IPS DF 4.7 (cell line): Measurements from ENCODE around the gene P2RY2.
"Not testable (repeated sequence)": the region's sequence is repeated elsewhere in the genome, so short reads cannot be mapped to it uniquely, and the experiment has no call there.

Source experiments
- DNase-seq: peaks from one replicate; pipeline ENCODE4 v3.0.0-alpha.2; 2013; ENCODE audit warnings: low spot score; ENCODE audit errors: extremely low read depth

P2RY2 gene

DNA sequence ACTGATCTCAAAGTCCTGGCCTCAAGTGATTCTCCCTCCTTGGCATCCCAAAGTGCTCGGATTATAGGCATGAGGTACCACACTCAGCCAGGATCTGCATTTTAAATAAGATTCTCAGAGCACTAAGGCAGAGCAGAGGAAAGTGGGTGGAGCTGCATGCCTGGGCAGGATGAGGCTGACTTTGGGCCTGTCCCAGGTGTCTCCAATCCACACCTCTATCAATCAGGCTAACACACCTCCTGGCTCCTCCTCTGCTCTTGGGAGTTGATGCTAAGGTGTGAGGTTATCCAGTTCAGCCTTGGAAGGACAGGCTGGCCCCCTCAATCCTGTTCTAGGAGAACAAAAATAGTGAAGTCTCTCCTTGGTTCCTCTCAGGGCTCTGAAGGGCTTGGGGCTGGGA lies 30.2 kb upstream of the P2RY2 start:
- peak; percentile 22 for DNase-seq

DNA sequence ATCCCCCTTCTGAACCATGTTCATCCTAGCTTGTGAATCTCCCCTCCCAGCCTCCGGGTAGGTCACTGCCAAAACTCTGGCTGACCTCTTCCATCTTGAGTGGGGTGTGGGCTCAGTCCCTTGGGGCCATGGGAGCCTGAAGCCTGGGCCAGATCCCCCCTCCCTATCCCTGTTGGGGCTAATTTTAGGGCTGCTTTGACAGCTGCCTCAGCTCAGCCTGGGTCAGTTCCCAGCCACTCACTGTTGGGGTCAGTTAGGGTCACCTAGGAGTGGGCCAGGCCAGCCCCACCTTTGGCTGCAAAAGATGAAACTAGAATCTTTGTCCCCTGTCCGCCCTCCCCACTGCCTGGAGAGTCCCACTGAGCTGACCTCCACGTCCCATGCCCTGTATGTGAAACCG lies 29.8 kb upstream of the P2RY2 start:
- no peak for DNase-seq

DNA sequence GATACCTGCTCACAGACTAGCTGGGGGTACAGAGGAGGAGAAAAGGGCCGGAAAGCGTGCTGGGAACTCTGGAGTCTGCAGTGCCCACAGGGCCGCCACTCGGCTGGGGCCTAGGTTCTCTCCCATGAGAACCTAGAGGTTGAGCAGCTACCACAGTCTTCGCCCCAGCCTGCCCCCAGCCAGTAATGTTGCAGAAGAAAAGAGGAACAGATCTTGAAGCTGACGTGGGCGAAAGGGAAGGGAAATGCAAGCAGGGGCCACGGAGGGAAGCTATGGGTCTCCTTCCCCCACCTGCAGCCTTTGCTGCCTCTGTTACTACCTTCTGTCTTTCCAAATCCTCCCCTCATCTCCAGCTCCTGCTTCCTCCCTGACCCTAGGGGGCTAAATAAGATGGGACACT lies 28.8 kb upstream of the P2RY2 start:
- no peak for DNase-seq

DNA sequence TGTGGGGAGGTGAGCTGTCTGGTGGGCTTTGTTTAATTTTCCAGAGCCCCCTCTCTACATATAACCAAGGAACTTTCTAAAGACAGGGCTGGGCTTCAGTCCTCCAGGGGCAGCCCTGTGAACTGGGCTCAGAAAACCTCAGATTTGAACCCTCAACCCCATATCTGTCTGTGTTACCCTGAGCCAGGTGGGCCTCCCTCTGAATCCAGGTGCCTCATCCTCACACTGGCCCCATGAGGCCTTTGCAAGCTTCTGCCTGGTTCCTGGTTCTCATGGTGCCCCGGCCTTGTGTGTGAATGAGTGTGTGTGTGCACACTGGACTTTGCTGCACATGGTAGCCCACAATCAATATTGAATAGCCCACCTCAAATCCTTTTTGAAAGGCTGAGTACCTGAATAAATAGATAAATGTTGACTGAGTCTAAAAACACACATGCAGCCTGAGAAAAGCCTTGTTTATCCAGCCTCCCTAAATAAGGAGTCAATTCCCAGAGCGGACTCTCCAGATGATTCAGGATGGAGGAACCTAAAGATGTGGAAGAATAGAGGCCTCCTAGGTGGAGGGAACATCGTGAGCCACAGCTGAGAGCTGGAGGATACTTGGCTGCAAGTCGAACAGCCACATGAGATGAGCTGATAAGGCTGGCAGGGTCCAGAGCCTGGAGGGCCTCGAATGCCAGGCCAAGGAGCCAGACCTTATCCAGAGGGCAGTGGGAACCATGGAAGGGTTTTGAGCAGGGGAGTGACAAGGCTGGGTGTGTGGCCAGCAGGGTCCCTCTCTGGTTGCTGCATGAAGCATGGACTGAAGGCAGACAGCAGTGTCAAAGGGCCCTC lies 28.1 kb upstream of the P2RY2 start:
- DNase-seq, result no peak

DNA sequence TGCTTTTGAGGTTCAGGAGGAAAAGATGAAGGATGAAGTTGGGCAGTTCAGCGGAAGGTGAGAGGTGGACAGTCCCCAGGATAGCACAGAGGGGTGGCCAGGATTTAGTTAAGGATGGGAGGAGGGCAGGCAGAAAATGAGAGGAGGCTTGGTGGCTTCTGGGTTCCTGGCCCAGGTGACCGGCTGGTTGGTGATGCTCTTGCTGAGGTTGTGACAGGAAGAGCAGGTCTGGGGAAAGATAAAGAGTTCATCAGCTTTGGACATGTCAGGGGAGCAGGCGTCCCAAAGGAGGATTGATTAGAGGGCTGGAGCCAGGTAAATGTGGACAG lies 27.6 kb upstream of the P2RY2 start:
- no peak for DNase-seq

DNA sequence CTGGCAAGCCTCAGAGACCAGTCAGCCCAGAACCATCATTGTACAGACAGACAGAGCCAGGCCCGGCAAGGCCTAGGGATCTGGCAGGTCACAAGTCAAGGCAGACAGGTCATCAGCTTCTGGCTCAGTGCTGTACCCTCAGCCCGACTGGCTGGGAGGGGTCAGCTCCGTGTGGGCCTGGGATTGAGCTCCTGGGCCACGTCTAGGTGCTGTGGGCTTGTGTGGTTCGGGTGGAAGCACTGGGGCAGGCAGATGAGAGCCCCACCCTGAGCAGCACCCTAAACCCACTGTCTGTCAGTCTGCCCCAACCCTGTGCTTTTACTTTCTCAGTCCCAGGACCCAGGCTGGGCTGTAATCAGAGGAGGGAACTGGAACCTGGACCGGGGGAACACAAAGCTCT lies 26.9 kb upstream of the P2RY2 start:
- no peak for DNase-seq

DNA sequence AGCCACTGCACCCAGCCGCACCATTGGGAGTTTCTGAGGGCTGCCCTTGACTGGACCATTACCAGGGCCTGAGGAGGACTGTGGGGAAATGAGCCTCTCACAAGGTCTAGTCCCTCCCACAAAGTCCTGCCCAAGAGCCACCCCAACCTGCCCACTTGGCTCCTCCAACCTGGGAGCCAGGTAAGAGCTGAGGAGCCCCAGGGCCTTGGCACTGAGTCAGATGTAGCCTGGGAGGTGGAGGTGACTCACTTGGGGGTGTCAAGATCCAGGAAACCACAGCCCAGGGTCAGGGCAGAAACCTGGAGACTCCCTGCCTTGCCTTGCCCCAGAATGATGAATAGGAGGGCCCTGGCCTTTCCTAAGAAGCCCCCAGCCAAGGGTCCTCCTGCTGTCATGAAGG lies 25.8 kb upstream of the P2RY2 start:
- no peak for DNase-seq

DNA sequence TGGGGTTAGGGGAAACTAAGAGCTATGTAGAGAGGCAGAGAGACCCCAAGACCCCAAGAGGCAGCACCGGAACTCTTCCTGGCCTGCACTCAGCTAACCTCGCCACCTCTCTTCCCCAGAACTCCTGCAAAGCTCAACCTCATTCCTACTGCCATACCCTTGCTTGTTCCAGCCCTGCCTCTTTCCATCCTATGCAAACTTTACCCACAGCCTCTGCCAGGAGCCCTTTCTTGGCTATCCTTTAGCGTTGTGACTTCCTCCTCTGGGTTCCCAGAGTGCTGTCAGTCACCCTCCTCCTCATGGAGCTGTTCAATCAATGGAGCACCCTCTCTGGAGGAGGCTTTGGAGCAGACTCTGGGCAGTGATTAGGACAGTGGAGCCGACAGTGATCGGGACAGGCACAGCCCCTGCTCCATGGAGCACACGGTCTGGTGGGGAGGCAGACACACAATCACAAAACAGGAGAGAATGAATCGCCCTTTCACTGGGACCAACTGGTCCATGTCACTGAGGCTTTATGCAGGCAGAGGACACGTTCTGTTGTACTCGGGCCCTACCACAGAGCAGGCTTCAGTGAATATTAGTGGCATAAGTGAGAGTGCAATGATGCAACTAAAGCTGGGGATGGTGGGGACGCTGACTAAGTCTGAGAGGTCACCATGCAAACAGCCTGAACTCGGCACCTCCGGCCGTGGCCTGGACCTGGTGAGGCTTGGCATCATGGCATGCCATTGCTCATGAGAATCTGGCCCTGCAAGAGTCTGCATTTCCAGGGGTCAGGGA lies 24.6 kb upstream of the P2RY2 start:
- no peak for DNase-seq

DNA sequence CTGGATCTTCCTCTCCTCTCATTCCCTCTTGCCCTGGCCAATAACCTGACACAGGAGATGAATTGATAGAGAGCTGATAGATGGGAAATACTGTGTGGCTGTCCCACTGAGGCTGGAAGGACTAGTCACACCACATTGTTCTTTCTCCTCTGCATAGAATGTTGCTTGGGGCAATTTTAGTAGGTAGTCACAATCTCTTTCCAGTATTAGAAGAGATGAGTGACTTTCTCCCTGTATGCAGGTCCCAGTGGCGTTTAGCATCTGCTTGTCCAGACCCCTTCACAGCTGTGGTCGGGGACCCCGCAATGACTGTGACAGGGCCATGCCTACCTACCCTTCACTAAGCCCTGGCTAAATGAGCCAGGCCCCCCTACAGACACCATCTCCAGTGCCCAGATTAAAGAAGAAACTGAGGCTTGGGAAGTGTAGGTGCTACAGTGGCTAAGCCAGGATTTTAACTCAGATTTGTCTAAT lies 24.0 kb upstream of the P2RY2 start:
- no peak for DNase-seq

DNA sequence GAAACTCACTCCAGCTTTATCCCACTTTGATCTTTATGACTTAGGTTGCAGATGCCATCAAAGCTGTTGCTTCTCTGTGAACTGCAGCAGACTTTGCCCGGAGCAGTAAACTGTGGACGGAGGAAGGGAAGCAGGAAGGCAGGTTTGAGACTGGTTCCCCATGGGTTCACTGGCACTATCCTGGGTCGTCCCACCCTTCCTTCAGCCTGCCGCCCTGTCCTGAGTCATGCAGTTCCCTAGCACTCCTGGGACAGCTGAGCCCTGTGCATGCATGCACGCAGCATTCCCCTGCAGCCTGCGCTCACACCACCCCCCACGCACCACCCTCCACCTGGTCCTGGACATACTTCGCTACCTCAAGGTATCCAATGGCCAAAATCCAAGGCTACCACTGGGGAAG lies 23.5 kb upstream of the P2RY2 start:
- no peak for DNase-seq

DNA sequence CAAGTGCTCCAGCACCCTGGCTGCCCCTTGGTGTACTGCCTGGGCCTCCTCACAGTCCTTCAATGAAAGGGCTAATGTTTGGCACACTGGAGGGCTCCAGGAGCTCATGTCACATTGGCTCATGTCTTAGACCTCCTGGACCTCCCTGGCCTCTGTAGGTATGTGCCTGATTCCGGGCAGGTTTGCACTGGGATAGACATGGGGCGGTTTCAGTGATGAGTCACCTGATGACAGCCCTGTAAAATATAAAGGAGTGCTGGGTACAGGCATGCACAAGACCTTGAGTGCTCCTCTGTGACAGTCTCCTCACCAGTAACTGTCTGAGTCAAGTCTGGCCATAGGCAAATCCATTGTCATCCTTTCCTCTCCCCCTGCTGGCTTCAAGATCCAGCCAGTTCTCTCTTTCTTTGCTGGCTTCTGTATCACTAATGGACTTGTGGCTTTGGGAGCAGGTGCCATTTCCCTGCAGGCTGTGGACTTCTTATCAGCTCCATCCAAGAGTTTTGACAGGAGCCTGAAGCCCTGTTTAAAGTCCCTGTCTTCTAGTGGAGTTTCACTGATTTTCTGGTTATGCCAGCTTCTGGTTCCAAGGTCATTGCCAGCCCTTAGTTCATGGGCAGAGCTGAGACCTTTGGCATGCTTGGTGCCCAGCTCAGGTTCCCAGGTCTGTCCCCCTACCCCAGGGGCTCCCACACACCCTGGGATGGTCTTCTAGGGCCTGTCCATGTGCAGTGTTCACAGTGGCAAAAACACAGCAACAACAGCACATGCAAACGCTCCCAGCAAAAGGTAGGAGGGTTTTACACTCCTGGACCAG lies 22.7 kb upstream of the P2RY2 start:
- DNase-seq, result no peak

DNA sequence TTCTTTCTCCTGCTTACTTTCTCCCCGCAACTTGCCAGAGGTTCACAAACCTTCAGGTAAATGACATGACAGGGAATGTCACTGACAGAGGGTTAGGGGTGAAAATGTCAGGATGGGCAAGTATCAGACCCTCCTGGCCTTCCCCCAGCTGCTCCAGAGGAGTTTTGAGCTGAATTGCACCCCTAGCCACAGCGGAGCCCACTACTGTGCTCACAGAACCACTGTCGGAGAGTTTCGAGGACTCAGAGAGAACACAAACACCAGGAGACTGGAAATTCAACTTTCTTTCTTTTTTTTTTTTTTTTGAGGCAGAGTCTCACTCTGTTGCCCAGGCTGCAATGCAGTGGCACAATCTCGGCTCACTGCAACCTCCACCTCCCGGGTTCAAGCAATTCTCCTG lies 21.5 kb upstream of the P2RY2 start:
- DNase-seq, result no peak

DNA sequence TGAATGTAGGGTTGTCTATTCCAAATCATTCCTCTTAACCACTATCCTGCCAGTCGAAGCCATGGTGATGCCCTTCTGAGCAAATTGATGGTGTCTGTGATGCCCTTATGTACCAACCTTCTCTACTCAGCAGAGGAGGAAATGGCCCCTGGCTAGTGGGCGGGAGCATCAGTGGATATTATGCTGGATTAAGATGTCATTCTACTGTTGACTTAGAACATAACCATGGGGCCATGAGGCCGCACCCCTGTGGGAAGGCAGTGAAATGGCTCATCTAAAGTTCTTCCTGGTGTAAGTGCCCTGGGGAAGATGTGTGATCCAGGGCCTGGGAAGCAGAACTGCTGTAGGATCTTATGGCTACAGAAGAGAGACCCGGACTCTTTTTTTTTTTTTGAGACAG lies 20.7 kb upstream of the P2RY2 start:
- DNase-seq, result no peak

DNA sequence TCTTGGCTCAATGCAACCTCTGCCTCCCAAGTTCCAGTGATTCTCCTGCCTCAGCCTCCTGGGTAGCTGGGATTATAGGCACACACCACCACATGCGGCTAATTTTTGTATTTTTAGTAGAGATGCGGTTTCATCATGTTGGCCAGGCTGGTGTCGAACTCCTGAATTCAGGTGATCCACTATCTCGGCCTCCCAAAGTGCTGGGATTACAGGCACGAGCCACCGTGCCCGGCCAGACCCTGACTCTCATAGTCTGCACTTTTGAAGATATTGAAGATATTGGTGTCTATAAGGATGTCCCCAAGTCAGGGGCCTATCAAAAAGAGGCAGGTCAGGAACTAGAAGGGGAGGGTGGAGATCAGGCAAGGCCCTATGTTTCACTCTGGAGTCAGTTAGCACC lies 20.3 kb upstream of the P2RY2 start:
- DNase-seq, result not testable (repeated sequence)

DNA sequence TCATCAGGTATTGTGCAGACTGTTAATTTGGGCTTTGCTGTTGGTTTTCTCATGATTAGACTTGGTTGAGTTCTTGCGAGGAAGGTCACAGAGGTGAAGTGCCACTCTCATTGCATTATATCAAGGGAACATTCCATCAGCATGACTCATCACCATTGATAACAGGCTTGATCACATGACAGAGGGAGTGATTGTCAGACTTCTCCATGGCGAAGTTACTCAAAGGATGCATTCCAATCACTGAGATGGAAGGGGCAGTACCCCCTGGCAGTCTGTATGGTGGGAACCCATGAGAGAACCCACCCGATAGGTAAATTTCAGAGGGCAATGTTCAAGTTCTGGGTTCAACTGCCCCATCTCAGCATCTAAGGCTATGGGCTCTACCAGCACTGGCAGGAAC lies 19.4 kb upstream of the P2RY2 start:
- peak; percentile 68 for DNase-seq

DNA sequence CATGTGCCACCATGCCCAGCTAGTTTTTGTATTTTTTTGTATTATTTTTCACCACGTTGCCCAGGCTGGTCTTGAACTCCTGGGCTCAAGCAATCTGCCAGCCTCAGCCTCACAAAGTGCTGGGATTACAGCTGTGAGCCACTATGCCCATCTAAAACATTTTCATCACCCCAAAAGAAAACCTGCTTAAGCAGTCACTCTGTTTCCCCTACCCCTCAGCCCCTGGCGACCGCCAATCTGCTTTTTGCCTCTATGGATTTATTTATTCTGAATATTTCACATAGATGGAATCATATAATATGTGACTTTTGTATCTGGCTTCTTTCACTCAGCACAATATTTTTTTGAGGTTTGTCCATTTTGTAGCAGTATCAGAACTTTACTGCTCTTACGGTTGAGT lies 18.6 kb upstream of the P2RY2 start:
- DNase-seq, result no peak

DNA sequence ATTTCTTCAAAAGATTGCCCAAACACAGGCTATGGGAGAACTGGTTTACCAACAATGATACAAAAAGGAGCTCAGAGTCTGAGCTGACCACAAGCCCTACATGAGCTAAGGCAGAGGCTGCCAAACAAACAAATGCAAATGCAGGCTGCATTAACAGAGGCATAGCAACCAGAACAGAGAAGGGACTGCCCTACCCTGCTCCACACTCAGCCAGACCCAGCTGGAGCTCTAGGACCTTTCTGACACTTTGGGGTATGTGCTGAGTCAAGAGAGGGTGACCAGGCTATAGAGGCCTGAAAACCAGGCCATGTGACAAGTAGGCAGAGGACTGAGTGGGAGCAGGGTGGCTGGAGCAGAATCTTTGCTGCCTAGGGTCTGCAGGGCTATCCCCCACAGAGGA lies 17.8 kb upstream of the P2RY2 start:
- no peak for DNase-seq

DNA sequence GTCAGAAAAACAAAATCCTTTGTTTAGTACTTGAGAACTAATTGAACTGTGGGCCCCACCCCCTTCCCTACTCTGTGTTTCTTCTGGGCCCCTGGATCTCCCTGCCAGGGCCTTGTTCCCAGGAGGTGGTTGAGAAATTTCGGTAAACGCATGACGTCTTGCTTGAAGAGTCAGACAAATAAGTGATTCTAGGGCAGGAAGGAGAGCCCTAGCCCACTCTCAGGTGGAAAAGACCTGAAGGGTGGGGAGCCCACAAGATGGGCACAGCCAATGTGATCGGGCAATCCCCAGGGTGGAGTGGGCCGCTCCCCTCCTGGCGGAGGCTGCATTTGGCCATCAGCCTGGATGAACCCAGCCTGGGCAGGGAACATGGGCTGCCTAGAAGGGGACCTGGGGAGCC lies 16.8 kb upstream of the P2RY2 start:
- DNase-seq, result no peak

DNA sequence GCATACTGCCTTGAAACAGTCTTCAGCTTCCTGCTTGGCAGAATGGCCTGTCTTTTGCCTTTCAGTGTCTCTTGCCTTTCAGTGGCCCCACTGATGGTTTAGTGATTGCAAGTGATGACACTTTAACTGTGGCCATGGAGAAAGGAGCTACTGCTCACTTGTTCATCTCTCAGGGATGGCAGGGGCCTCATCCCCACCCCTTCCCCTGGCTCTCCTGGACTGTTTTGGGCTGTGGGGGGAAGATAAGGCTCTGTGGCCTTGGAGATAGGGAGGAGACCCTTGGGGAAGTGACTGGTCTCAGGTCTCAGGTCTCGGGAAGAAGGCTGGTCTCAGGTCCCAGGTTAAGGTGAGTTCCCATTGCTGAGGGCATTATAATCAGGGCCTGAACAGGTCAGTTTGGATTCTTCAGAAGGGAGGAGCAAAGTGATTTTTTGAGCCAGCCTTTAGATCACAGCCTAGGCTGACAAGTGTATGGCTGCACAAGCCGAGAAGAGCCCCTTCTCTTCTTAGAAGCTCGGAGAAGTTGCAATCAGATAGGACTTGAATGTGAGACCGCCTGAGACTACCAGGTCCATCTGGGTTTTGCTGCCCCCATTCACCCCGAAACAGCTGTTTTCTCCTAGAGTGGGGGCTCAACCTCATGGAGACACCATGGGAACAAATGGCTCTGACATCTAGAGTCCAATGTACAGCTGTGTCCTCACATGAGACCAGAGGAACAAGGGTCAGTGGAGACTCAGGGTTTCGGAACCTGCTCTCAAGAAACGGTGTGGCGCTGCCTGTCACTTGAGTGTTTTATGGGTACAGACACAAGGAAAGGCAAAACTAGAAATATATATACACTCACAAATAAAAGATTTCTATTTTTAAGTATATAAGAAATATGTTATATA lies 15.9 kb upstream of the P2RY2 start:
- DNase-seq, result no peak

DNA sequence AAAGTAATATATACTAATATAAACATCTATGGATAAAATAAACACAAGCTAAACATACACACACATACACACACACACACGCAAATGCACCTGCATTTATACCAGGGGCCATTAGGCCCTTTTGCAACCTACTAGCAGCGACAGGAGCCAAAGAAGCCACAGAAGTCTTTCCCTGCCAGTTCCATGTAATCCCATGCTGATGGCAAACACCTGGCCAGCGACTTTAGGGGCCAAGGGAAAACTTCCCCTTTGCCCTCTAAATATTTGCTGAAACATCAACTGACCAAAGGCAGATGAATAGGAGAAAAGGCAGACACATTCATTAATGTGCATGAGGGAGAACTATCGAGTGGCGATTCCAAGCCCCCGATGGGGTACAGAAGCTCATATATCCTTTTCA lies 14.8 kb upstream of the P2RY2 start:
- DNase-seq, result no peak

DNA sequence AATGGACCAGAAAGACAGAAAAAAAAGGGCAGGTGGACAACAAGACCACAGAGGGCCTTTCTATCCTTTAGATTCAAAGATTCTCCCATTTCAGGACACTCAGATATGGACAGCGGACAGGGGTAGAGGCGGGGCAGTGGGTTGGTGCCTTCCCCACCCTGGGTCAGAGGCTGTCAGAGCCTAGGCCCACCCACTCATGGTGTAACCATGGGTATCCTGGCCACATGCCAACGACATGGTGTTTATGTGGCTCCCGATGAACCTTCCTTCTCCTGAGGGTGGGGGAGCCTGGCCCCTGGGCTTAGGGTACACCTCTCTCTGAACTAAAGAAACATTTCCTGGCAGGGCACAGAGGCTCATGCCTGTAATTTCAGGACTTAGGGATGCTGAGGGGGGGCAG lies 14.3 kb upstream of the P2RY2 start:
- DNase-seq, result no peak
